ENCODE measurements around the gene IL6ST.
"Not testable (repeated sequence)": the region's sequence is repeated elsewhere in the genome, so short reads cannot be mapped to it uniquely, and the experiment has no call there.

The IL6ST gene

DNA sequence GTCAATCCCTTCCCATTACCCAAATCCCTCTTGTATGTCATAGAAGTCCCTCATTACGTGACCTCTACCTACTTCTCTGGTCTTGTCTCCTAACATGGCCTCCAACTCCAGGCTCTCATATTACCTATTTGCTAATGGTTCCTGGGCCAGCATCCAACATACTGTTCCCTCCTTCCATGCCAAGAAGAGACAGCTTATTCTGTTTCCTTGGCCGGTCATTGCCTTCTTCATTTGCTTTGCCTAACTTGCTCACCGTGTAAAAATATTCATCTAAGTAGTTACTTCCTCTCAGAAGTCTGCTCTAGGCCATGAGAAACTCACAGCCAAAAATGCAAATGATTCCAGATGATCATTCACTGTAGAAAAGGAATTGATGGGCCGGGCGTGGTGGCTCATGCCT, 8.9 kb upstream of the IL6ST start:
- no peak for DNase-seq (ENCODE audit: low read depth)

DNA sequence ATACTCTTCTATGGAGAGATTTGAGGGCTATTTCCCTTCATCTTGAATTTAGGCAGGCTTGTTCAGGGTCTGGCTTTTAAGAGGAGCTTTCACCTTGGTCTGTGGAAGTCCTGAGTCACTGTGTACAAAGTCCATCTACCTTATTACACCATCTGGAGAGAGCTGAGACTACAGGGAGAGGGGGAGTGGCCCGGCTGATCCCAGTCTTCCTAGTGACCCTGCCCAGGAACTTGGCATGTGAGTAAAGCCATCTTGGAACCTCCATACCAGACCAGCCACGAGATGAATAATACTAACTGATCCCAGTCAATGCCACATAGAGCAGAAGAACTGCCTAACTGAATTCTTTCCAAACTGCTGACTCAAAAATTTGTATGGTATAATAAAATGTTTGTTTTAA, 8.4 kb upstream of the IL6ST start:
- DNase-seq (ENCODE audit: low read depth): no peak

DNA sequence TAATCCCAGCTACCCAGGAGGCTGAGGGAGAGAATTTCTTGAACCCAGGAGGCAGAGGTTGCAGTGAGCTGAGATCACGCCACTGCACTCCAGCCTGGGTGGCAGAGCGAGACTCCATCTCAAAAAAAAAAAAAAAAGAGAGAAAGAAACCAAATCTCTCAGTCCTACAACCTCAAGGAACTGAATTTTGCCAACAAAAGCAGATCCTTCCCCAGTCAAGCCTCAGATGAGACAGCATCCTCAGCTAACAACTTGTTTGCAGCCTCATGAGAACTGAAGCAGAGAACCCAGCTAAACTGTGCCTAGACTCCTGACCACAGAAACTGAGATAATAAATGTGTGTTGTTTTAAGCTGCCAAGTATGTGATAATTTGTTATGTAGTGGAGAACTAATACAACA, 7.5 kb upstream of the IL6ST start:
- no peak for DNase-seq (ENCODE audit: low read depth)

DNA sequence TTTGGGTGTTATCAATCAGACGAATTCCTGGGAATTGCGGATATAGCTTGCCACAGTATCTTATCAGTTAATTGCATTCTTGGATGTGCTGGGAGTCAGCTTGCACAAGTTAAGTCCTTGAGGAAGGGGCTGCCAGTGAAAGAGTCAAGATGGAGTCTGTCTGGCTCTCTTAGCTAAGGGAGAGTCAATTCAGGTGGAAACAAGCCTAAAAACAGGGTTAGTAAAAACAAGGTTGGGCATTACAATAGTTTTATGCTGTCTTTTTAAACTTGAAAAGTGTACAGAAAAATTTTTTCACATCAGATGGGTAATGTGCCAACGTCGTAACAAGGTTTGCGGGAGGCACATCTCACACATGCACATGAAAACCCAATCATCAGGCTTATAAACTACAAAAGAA, 5.5 kb upstream of the IL6ST start:
- not testable (repeated sequence) for DNase-seq (ENCODE audit: low read depth)

DNA sequence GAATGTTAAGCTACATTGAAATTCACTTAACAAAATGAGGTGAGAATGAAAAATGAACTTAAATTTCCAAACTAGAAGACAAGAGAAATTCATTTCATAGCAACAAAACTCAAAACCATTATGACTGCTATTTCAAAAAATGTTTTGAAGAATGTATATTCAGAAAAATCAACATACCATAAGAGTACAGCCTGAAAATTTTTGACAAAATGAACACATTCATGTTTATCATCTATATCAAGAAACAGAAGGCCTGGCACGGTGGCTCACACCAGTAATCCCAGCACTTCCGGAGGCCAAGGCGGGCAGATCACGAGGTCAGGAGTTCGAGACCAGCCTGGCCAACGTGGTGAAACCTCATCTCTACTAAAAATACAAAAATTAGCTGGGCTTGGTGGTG, 4.2 kb upstream of the IL6ST start:
- DNase-seq (ENCODE audit: low read depth): no peak

DNA sequence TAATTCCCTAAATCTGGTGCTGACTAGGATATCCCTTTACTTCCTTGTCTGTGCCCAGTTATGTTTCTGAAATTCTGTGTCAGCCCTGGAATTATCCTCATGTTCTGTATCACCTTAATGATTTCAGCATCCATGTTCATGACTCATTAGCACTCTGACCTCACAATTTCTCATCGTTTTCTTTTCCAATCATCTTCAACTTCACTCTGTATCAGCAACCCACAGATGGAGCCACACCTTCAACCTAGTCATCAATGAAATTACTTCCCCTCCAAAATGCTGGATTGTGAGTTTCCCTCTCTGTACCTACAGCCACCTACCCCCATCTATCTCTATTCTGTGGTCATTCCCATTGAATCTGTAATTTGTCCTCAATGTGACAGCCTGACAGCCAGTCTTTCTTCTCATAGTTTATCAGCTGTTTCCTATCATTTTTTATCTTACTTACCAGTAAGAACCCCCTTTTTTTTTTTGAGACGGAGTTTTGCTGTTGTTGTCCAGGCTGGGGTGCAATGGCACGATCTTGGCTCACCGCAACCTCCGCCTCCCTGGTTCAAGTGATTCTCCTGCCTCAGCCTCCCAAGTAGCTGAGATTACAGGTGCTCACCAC, 3.1 kb upstream of the IL6ST start:
- no peak for DNase-seq (ENCODE audit: low read depth)

DNA sequence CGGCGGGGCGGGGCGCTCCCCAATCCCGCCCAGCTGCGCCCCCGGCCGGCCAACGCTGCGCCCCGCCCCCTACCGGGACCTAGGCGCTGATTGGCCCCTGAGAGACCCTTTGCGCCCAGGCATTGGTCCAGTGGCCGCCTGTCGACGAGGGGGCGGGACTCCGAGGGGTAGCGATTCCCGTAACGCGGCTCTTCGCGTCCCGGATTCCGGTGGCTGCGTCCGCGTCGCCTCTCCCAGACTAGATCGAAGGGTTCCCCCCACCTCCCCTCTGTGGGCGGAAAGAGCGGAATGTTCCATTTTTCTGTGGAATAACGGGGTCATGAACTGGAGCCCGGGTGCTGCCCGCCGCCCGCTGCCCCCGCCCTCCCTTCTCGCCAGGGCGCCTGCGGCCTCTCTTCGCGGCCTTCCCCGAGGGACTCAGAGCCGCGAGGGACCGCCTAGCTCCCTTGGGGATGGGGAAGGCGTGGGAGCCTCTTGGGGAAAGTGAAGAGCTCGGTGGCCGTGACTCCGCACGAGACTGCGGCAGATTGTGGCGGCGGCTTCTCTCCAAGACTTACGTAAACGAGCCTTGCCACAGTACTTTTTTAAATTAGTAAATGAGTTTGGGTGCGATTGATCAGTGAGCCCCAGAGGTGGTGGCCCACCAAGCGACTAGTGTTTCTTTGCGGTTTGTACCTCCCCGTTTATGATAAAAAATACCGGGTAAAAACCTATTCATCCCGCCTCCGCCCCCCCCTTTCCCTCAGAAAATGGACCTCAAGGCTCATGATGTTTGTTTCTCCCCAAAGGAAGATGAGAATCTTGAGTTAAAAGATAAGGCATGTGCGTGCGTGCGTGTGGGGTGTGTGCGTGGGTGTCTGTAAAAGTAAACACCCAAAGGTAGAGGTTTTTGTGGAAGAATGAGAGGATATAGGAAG, 493 bp upstream of the IL6ST start:
- peak; percentile 86 for DNase-seq (ENCODE audit: low read depth)

DNA sequence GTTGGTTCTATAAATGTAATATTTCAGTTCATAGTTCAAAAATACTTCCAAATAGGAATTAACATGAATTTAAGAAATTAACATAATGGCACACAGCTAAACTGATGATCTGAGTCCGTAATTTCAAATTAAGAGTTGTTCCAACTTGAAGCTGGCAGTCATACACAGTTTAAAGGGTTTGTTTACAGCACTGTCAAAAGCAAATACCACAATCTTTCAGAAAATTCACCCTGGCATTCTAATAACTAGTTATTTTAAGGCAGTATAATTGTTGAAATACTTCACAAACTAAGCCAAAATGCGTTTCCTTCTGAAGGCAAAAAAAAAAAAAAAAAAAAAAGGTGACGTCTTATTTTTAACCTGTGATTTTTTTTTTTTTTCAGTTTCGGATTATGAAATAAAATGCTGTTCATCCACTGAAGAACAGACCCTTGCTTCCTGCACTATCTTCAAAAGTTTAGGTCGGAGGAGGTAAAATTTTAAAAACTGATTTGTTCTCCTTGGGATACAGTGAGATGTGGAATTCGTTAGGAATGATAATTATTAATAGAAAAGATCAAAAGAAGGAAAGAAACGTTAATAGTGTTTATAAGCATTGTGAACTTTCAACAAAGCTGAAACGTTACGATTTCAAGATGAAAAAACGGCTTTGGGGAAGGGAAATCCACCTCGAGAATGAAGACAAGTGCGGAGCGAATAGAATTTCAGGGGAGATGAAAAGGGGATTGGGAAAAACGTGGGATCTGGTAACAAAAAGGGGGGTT, 850 bp downstream of the IL6ST start:
- DNase-seq (ENCODE audit: low read depth): no peak

DNA sequence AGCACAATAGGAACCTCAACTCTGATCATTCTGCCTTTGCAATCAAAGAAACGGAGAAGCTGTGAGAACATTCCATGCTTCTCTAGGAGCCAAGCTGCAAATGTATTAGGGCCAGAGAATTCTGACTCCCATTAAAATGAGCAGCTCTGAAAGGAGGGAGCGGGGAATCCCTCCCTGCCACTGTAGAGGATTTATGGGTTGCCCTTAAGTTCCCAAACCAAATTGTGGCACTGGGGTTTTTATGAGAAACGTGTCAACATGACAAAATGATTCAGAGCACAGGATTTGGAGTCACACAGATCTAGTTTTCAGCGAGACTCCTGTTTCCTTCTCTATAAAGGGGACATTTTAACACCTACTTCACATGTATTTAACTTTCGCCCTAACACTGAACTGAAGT, 1.8 kb downstream of the IL6ST start:
- no peak for DNase-seq (ENCODE audit: low read depth)

DNA sequence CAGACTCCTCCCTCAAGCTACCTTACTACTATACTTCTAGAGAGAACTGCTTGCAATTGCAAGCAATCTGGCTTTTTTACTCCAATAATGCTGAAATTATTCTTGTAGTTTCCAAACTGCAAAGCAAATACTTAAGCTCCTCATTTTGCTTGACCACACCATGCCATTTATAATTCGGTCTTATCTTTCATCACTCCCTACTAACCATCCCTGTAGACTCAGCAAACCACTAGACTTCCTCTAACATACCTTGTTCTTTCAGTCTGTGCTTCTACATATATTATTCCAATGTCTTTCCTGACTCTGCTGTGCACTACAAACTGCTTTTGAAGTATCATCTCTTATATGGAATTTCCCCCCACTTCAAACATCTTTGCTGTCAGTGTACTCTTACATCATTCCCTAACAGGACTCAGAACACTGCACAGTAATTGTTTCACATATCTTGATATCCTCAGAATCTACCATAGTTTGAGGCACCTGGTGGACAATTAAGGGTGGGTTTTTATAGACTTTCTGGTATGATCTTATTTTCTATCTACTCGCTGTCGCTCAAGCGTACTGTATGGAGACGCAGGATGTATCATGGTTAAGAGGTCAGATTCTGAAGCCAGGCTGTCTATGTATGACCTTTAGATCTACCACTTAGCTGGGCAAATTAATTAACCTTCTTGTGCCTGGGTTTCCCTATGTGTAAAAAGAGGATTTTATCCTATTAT, 2.8 kb downstream of the IL6ST start:
- DNase-seq (ENCODE audit: low read depth): no peak

DNA sequence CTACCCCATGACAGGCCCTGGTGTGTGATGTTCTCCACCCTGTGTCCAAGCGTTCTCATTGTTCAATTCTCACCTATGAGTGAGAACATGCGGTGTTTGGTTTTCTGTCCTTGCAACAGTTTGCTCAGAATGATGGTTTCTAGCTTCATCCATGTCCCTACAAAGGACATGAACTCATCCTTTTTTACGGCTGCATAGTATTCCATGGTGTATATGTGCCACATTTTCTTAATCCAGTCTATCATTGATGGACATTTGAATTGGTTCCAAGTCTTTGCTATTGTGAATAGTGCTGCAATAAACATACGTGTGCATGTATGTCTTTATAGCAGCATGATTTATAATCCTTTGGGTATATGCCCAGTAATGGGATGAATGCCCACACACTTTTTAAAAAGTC, 3.9 kb downstream of the IL6ST start:
- DNase-seq (ENCODE audit: low read depth): not testable (repeated sequence)

DNA sequence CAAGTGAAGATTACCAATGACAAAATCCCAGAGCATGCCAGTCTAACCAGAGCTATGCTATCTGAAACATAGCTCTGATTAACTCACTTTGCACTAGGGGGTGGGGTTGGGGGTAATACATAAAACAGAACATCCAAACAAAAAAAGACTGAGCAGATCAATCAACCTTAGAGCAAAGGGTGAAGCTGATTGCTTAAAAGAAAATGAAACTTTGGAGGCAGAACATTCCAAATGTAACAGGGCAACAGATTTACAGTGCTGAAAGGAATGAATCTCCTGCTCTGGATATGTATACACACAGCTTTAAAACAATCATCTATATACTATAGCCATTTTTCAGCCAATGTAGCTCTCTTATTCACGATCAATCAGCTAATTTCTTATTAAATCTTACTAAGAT, 4.9 kb downstream of the IL6ST start:
- no peak for DNase-seq (ENCODE audit: low read depth)

DNA sequence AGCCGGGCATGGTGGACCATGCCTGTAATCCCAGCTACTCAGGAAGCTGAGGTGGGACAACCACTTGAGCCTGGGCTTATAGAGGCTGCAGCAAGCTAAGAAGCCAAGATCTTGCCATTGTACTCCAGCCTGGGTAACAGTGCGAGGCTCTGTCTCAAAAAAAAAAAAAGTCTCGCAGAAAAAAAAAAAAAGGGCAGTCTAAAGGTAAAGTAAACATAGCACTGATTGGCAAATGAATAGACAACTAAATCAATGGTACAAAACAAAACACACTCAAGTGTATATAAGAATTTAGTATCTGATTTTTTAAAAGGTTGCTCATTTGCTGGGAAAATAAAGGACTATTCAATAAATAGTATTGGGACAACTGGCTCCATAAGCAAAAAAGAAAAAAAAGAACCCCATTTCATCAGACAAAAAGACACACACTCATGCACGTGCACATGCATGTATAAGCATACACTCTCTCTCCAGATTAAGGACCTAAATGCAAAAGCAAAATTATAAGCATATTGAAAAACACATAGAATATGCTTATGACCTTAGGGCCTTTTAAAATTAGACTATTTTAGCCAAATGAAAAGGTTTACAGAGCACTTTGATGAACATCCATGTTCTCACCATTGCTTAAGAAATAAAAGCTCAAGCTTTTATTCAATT, 5.7 kb downstream of the IL6ST start:
- DNase-seq (ENCODE audit: low read depth): no peak

DNA sequence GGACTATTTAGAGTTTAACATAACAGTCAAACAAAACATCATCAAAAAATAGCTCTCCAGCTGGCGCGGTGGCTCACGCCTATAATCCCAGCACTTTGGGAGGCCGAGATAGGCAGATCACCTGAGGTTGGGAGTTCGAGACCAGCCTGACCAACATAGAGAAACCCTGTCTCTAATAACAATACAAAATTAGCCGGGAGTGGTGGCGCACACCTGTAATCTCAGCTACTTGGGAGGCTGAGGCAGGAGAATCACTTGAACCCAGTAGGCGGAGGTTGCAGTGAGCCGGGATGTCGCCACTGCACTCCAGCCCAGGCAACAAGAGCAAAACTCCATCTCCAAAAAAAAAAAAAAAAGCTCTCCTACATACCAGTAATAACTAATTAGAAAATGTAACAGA, 6.3 kb downstream of the IL6ST start:
- DNase-seq (ENCODE audit: low read depth): not testable (repeated sequence)

DNA sequence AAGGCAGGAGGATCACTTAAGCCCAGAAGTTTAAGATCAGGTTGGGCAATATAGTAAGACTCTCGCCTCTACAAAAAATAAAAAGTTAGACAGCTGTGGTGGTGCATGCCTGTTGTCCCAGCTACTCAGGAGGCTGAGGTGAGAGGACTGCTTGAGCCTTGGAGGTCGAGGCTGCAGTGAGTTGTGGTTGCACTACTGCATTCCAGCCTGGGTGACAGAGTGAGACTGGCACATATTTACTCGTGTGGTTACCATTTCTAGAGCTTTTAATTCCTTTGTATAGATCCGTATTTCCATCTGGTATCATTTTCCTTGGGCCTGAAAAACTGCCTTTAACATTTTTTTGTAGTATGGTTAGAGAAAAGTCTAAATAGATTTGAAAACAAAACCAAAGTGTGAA, 7.8 kb downstream of the IL6ST start:
- no peak for DNase-seq (ENCODE audit: low read depth)

DNA sequence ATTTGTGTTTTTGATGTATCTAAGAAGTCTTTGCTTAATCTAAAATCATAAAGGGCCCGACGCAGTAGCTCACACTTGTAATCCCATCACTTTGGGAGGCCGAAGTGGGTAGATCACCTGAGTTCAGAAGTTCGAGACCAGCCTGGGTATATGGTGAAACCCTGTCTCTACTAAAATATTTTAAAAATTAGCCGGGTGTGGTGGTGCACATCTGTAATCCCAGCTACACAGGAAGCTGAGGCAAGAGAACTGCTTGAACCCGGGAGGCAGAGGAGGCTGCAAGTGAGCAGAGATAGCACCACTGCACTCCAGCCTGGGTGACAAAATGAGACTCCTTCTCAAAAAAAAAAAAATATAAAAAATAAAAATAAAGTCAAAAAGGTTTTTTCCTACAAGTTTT, 9.6 kb downstream of the IL6ST start:
- no peak for DNase-seq (ENCODE audit: low read depth)

DNA sequence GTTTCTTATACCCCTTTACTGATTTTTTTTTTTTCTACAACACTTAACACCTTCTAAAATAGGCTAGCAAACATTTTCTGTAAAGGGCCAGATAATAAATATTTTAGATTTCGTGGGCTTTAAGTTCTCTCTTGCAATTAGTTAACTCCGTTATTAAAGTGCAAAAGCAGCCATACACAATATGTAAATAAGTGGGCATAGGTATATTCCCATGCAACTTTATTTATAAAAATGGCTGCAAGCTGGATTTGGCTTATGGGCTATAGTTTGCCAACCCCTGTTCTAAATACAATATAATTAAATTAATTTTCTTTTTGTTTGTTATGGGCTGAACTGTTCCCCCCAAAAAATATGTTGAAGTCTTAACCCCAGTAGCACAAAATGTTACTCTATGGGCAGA, 10.8 kb downstream of the IL6ST start:
- no peak for DNase-seq (ENCODE audit: low read depth)

DNA sequence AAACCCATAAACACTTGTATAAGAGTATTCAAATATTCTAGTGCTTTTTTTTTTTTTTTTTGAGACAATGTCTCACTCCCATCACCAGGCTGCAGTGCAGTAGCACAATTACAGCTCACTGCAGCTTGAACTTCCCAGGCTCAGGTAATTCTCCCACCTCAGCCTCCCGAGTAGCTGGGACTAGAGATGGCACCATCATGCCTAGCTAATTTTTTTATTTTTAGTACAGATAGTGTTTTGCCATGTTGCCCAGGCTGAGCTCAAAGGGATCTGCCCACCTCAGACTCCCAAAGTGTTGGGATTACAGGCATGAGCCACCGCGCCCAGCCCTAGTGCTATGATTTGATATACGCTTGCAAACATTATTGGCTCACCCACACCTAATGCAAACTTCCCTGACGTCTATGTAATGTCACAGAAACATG, 11.8 kb downstream of the IL6ST start:
- no peak for DNase-seq (ENCODE audit: low read depth)

DNA sequence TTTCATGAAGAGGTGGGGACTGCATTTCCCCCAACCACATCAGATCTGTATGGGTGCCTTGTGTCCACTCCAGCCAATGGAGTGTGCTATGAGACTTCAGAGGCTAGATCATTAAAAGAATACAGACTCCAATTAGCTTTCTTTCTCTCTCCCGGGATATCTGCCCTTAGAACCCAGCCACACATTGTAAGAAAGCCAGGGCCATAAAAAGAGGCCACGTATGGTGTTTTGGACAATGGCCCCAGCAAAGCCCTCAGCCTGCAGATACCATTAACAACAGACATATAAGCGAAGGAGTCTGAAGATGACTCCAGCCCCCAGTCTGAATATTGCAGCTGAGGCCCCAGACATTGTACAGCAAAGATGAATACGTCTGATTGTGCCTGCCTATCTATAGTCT, 21.5 kb downstream of the IL6ST start:
- DNase-seq (ENCODE audit: low read depth): no peak

DNA sequence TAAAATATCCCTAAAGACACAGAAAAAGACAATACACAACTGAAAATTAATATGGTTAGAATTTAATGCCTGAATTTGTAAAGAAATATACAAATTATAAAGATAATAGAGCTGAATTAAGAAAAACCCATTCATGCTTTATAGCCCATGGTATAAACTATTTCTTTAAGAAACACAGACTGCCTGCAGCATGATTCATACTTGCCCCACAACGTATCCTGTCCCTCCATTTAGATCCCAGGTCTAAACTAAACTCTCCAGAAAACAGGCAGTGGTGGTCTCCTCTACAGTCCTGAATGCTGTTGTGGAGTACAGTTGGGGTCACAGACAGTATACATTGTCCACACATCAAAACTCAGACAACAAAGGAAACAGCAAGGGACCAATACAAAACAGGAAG, 24.8 kb downstream of the IL6ST start:
- no peak for DNase-seq (ENCODE audit: low read depth)

DNA sequence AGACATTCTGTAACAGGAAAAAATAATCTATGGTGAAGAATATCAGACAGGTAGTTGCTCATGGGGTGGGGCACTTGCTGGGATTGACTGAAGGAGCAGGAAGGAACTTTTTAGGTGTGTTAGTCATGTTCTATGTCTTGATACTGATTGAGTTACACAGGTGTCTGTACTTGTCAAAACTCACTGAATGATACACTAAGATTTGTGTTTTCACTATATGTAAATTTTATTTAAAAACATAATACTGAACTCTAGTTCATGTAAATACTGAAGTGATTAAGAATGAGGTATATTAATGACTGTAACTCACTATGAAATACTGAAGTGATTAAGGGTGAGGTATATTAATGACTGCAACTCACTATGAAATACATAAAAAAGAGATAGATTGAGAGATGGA, 28.5 kb downstream of the IL6ST start:
- DNase-seq (ENCODE audit: low read depth): no peak

DNA sequence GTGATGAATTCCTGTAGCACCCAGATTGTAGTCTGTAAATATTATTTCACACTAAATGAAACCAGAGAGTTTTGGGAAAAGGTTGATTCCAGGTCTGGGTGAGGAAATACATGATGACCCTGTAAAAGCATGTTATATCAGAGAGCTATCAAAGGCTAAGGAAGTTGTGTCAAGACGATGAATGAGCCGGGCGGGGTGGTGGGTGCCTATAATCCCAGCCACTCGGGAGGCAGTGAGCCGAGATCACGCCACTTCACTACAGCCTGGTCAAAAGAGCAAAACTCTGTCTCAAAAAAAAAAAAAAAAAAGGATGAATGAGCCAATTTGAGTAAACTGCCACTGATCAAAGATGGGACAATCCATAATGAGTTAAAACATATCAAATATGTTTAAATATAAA, 29.2 kb downstream of the IL6ST start:
- DNase-seq (ENCODE audit: low read depth): no peak

Data from non-pigmented ciliary epithelial cell (primary cell).